ENCODE results near the gene KIAA0586. TPM values are rescaled to one million over a fixed set of nuclear protein-coding genes. Genes with fewer than 3 reads are reported as not detected.

Gene KIAA0586
- total and polyA plus RNA-seq, 9 of the 15 experiments (the other 6 are each of a cell fraction or from before 2014, with no cell fraction given): 11.2 to 30.9 (median 22.6) TPM

DNA sequence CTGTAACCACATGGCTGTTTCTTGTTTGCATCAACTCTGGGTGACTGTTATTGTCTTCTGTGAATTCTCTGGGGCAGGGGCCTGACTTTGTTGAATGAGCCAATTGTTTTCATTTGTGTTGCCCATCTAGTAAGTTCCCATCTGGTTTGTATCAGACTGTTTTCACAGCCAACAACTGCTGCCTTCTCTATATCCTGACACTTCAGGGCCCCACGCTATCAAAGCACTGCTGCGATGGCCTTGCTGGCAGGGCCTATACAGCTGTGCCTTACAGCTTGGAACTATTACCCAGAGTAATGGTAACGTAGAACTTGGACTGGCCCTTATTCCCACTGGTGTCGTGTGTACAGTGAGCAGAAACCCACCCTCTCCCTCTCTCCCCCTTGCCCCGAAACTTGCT lies 105.9 kb downstream of the KIAA0586 start (continued):
- TF ChIP-seq, protein P1, sequence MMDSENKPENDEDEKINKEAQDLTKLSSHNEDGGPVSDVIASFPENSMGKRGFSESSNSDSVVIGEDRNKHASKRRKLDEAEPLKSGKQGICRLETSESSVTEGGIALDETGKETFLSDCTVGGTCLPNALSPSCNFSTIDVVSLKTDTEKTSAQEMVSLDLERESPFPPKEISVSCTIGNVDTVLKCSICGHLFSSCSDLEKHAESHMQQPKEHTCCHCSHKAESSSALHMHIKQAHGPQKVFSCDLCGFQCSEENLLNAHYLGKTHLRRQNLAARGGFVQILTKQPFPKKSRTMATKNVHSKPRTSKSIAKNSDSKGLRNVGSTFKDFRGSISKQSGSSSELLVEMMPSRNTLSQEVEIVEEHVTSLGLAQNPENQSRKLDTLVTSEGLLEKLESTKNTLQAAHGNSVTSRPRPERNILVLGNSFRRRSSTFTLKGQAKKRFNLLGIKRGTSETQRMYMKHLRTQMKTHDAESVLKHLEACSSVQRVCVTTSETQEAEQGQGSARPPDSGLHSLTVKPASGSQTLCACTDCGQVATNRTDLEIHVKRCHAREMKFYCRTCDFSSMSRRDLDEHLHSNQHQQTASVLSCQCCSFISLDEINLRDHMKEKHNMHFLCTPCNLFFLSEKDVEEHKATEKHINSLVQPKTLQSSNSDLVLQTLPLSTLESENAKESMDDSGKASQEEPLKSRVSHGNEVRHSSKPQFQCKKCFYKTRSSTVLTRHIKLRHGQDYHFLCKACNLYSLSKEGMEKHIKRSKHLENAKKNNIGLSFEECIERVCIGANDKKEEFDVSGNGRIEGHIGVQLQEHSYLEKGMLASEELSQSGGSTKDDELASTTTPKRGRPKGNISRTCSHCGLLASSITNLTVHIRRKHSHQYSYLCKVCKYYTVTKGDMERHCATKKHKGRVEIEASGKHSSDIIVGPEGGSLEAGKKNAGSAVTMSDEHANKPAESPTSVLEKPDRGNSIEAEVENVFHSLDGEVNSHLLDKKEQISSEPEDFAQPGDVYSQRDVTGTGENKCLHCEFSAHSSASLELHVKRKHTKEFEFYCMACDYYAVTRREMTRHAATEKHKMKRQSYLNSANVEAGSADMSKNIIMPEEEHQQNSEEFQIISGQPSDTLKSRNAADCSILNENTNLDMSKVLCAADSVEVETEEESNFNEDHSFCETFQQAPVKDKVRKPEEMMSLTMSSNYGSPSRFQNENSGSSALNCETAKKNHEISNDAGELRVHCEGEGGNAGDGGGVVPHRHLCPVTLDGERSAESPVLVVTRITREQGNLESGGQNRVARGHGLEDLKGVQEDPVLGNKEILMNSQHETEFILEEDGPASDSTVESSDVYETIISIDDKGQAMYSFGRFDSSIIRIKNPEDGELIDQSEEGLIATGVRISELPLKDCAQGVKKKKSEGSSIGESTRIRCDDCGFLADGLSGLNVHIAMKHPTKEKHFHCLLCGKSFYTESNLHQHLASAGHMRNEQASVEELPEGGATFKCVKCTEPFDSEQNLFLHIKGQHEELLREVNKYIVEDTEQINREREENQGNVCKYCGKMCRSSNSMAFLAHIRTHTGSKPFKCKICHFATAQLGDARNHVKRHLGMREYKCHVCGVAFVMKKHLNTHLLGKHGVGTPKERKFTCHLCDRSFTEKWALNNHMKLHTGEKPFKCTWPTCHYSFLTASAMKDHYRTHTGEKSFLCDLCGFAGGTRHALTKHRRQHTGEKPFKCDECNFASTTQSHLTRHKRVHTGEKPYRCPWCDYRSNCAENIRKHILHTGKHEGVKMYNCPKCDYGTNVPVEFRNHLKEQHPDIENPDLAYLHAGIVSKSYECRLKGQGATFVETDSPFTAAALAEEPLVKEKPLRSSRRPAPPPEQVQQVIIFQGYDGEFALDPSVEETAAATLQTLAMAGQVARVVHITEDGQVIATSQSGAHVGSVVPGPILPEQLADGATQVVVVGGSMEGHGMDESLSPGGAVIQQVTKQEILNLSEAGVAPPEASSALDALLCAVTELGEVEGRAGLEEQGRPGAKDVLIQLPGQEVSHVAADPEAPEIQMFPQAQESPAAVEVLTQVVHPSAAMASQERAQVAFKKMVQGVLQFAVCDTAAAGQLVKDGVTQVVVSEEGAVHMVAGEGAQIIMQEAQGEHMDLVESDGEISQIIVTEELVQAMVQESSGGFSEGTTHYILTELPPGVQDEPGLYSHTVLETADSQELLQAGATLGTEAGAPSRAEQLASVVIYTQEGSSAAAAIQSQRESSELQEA (IDR thresholded peaks at IDR 0.05; ENCODE audit: low read depth): no peak
- no peak for TF ChIP-seq TRIM28 (IDR thresholded peaks at IDR 0.05)
- no peak for TF ChIP-seq HDAC6 (IDR thresholded peaks at IDR 0.05; ENCODE audit: low read depth, low read length)
- TF ChIP-seq, protein P2, sequence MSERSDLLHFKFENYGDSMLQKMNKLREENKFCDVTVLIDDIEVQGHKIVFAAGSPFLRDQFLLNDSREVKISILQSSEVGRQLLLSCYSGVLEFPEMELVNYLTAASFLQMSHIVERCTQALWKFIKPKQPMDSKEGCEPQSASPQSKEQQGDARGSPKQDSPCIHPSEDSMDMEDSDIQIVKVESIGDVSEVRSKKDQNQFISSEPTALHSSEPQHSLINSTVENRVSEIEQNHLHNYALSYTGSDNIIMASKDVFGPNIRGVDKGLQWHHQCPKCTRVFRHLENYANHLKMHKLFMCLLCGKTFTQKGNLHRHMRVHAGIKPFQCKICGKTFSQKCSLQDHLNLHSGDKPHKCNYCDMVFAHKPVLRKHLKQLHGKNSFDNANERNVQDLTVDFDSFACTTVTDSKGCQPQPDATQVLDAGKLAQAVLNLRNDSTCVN (CRISPR knock-in tag; IDR thresholded peaks at IDR 0.05): no peak
- TF ChIP-seq MBD2 (IDR thresholded peaks at IDR 0.05; ENCODE audit: borderline replicate concordance, low read depth): no peak
- TF ChIP-seq, protein P3, sequence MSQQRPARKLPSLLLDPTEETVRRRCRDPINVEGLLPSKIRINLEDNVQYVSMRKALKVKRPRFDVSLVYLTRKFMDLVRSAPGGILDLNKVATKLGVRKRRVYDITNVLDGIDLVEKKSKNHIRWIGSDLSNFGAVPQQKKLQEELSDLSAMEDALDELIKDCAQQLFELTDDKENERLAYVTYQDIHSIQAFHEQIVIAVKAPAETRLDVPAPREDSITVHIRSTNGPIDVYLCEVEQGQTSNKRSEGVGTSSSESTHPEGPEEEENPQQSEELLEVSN (IDR thresholded peaks at IDR 0.05; ENCODE audit: borderline replicate concordance in 1 of 2, extremely low read depth in 1 of 2, insufficient read depth in 1 of 2, insufficient read length in 1 of 2, low read depth in 1 of 2, low read length in 1 of 2, poor library complexity in 1 of 2, severe bottlenecking in 1 of 2): no peak
